ENCODE results near the gene NINJ2. TPM values are rescaled to one million over a fixed set of nuclear protein-coding genes. Genes with fewer than 3 reads are reported as not detected.

The NINJ2 gene
- total RNA-seq, 1 experiment from 2014 or later = 0.24 TPM

- H2BK120ac ChIP-seq (ENCODE audit: low read depth, low read length, poor library complexity, severe bottlenecking) = no peak overlapping the region
- TF ChIP-seq, protein P1, sequence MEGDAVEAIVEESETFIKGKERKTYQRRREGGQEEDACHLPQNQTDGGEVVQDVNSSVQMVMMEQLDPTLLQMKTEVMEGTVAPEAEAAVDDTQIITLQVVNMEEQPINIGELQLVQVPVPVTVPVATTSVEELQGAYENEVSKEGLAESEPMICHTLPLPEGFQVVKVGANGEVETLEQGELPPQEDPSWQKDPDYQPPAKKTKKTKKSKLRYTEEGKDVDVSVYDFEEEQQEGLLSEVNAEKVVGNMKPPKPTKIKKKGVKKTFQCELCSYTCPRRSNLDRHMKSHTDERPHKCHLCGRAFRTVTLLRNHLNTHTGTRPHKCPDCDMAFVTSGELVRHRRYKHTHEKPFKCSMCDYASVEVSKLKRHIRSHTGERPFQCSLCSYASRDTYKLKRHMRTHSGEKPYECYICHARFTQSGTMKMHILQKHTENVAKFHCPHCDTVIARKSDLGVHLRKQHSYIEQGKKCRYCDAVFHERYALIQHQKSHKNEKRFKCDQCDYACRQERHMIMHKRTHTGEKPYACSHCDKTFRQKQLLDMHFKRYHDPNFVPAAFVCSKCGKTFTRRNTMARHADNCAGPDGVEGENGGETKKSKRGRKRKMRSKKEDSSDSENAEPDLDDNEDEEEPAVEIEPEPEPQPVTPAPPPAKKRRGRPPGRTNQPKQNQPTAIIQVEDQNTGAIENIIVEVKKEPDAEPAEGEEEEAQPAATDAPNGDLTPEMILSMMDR (conservative IDR thresholded peaks at IDR 0.05) = no peak
- H2AFZ ChIP-seq (ENCODE audit: low read length) = no peak overlapping the region
- H3K23me2 ChIP-seq (ENCODE audit: insufficient read length, low read depth, low read length, poor library complexity, severe bottlenecking) = no peaks in the 10 kb centered on the region
- Mint-ChIP-seq H3K4me1 (peaks cover 23 to 25% of the 10 kb centered on the region in 2 experiments), H3K4me3 (no peak overlapping the region), H3K9me3 (no peaks in the 10 kb centered on the region), H3K36me3 (ENCODE audit: insufficient read depth in 1 of 3, low read depth in 3 of 3) (peaks cover 0 to 5% (median 5%) of the 10 kb centered on the region in 3 experiments; a peak in 3 of 7 replicates), H3K27ac (peak overlapping the region in 2 of 3 experiments; percentile 4 to 42; a peak in 2 of 7 replicates), H3K27me3 (ENCODE audit: low read depth) (peaks cover 3% of the 10 kb centered on the region)
- no peak overlapping the region for H4K91ac ChIP-seq (ENCODE audit: insufficient read length, low read depth, low read length)
- H4K8ac ChIP-seq (replicated peaks; ENCODE audit: insufficient read length, low read depth, low read length) = no peak overlapping the region
- peaks cover 2% of the 10 kb centered on the region; the same call in 1 of the 2 replicates for H3K4me1 ChIP-seq (ENCODE audit: insufficient read depth, low read length)
- H4K5ac ChIP-seq (ENCODE audit: insufficient read length, low read depth, low read length) = no peak overlapping the region
- no peaks in the 10 kb centered on the region for H3K9me3 ChIP-seq (ENCODE audit: control insufficient read depth, low read depth, low read length)
- no peak overlapping the region for H3K9ac ChIP-seq (ENCODE audit: extremely low read depth, insufficient read length, low read length)
- no peak overlapping the region for H2AK5ac ChIP-seq (ENCODE audit: insufficient read length, low read length)
- no peak overlapping the region for H2BK15ac ChIP-seq (ENCODE audit: low read depth, low read length)
- no peak overlapping the region for H3K14ac ChIP-seq (ENCODE audit: insufficient read depth, low read length)
- no peak overlapping the region for H3K18ac ChIP-seq (ENCODE audit: insufficient read length, low read depth, low read length)
- no peak overlapping the region for H3K27ac ChIP-seq (ENCODE audit: insufficient read length, low read depth, low read length)
- no peak overlapping the region for H2BK5ac ChIP-seq (ENCODE audit: insufficient read length, low read length)
- H3K27me3 ChIP-seq (ENCODE audit: insufficient read depth, low read length) = no peaks in the 10 kb centered on the region
- no peak overlapping the region for H3K23ac ChIP-seq (ENCODE audit: insufficient read length, low read depth, low read length)
- no peak overlapping the region for H3K56ac ChIP-seq (ENCODE audit: insufficient read length, low read depth, low read length)
- no peaks in the 10 kb centered on the region for H3K79me2 ChIP-seq (ENCODE audit: insufficient read depth, low read length)
- H3K79me1 ChIP-seq (ENCODE audit: insufficient read depth, low read depth, low read length, poor library complexity, severe bottlenecking) = no peaks in the 10 kb centered on the region
- no peak overlapping the region for H3T11ph ChIP-seq (ENCODE audit: low read length)
- DNase-seq = no peak
- WGBS (ENCODE audit: extremely low coverage, insufficient read length, low lambda C conversion rate) = no CpG with 5 or more reads among the region's 18 CpGs
- no peak overlapping the region for H2BK20ac ChIP-seq (ENCODE audit: low read depth, low read length, poor library complexity, severe bottlenecking)
- H3K4ac ChIP-seq (ENCODE audit: low read depth, low read length) = no peak overlapping the region
- no peaks in the 10 kb centered on the region for H4K20me1 ChIP-seq (ENCODE audit: control insufficient read depth, insufficient read depth, insufficient read length)
- no peak overlapping the region for H3K4me2 ChIP-seq (ENCODE audit: insufficient read depth, insufficient read length, low read length)
- H2BK12ac ChIP-seq (ENCODE audit: insufficient read length, low read depth, low read length) = no peak overlapping the region
Measured at GRCh38 chr12:539540-540310, 123.5 kb downstream of the NINJ2 start.

Measured in H9 (cell line).